ENCODE results near the gene RTCA.
"Not testable (repeated sequence)": the region's sequence is repeated elsewhere in the genome, so short reads cannot be mapped to it uniquely, and the experiment has no call there.

RTCA gene

DNA sequence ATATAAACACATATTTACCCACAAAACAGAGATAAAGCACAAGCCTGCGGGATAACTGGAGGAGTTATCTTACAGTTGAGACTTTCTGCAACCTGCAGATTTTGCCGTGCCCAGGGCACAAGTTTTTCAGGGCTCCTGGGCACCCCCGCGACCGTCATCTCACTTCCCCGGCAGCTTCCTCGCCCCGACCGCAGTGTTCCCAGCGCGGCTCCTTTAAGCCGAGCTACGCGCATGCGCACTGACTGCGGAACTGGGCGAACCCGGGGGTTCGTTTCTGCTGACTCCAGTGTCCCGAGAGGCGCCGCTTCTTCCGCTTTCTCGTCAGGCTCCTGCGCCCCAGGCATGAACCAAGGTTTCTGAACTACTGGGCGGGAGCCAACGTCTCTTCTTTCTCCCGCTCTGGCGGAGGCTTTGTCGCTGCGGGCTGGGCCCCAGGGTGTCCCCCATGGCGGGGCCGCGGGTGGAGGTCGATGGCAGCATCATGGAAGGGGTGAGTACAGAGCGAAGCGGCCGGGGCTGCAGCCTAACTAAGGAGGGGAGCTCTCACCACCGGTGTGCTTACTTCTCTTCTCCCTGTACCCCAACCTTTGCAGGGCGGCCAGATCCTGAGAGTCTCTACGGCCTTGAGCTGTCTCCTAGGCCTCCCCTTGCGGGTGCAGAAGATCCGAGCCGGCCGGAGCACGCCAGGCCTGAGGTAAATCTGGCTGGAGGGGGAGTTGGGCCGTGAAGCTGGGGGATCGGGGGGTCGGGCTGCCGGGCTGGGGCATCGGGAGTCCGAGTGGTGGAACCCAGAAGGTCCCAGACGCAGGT, at the start of gene RTCA:
Gene RTCA (plus strand): TSS at position 286 of the 810 bp plus-strand sequence. CDS start 160 bp downstream, at position 446.
- peak; percentile 96 for DNase-seq

DNA sequence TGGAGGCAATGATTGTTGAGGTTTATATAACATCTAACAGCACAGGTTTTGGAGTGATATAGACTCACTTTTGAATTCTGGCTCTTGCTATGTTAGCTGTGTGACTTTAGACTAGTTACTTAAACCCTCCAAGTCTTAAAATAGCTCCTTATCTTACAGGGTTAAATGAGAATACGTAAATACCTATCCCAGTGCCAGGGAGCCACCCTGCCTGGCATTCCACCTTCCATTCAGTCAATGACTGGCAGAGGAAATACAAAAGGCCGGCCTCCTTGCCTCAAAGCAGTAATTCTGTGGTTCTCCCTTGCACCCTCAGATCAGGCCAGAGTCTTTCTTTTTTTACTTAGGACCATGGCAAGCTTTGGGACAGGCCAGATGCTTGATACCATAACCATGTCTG, 48.2 kb upstream of the RTCA start:
- no peak for DNase-seq

DNA sequence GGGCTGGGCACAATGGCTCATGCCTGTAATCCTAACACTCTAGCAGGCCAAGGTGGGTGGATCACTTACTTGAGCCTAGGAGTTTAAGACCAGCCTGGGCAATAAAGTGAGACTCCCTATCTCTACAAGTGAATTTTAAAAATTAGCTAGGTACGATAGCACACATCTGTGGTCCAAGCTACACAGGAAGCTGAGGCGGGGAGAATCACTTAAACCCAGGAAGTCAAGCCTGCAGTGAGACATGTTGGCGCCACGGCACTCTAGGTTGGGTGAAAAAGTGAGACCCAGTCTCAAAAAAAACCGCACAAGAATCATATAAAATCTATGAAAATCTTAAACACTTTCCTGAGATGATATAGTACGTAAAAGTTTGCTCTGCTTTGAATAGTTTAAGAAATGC, 46.6 kb upstream of the RTCA start:
- DNase-seq, result no peak

DNA sequence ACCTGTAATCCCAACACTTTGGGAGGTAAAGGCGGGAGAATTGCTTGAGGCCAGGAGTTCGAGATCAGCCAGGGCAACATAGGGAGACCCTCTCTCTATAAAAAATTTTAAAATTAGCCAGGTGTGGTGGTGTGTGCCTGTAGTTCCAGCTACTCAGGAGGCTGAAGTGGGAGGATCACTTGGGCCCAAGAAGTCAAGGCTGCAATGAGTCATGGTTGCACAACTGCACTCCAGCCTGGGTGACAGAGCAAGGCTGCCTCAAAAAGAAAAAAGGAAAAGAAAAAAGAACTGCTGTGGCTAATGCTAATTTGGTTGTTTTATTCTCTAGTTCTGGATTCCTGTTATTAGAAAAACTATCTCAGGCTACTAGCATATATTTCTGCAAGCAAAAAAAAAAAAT, 46.1 kb upstream of the RTCA start:
- DNase-seq, result no peak

DNA sequence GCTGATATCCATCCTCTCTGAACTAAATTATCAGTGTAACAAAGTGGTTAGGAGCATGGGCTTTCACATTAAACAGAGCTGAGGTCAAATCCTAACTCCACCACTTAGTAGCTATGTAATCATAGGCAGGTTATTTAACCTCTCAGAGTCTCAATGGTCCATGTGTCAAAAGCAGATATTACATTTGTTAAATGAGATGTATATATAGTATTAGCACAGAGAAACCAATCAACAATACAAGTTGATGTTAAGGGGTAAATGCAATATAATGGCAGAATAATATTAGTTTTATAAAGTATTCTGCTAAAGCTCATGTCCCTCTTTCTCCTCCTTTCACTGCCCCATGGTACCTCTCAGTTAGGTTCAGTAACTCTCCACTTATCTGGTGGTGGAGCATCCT, 43.6 kb upstream of the RTCA start:
- no peak for DNase-seq

DNA sequence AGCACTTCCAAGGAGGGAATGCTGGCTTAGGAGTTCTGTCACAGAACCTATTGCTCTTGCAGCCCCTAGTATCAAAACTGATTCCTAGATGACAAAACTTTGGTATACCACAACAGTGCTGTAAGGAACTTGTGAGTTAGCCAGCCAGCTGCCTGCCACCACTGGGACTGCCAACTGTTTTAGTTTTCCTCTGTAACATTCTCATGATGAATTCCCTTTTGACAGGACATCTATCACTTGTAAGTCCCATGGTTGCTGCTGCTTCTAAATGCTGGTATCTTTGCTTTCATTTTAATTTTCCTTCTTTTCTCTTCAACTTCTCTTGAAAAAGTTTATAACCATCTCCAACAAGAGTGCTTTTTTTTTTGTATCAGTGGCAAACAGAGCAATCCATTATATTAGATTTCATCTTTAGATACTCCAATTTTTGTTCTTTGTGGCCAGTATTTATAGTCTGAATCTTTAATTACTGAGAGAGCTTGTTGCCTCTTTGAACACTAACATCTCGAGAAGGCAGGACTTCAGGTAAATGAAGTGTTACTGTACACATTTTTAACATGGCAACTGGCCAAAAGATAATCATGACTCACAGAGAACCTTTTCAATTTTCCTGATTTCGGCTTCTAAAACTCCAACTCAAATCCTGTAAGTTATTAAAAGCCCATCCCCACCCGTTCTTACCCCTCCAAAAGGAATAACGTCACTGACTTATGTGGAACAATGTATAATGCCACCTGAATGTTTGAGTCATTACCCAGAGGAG, 36.2 kb upstream of the RTCA start:
- DNase-seq, result no peak

DNA sequence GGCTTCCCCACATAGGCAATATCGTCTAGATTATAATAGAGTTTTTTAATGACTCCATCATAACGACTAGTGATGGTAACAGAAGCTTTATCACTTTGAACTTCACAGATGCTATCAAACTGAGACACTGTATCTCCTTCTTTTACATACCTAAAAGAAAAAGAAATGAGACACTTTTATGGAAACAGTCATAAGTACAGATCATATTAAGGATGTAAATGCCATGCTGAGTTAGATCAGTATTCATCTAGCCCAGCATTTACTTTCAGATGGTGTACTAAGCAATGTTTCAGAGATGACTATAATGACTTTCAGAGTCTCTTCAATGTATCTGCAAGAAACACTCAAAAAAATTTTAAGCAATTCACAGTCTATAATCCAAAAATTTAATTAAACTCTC, 35.3 kb upstream of the RTCA start:
- no peak for DNase-seq

DNA sequence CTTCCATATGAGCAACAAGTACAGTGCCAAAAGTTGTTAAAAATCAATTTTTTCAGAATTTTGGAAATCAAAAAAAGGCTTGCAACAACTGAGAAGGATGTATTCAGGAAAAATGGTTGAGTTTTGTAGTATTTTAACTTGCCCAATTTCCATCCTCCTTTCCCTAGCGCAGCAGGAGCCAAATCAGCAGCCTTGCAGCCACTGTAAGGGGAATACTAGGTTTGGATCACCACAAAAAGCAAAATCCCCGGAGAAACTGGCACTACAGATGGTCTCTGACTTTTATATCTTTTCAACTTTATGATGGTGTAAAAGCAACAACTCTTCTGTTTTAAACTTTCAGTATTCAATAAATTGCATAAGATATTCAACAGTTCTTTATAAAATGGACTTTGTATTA, 34.3 kb upstream of the RTCA start:
- no peak for DNase-seq

DNA sequence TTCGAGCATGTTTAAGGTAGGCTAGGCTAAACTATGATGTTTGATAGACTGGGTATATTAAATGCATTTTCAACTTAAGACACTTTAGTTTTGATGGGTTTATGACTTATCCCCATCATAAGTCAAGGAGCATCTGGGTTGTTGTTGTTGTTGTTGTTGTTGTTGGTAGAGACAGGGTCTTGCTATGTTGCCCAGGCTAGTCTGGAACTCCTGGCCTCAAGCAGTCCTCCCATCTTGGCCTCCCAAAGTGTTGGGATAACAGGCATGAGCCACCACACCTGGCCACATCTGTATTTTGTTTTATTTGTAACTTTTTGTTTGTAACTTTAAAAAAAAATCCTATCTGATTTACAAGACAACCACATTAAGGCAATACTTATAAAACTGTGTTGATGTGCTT, 33.9 kb upstream of the RTCA start:
- DNase-seq, result no peak

DNA sequence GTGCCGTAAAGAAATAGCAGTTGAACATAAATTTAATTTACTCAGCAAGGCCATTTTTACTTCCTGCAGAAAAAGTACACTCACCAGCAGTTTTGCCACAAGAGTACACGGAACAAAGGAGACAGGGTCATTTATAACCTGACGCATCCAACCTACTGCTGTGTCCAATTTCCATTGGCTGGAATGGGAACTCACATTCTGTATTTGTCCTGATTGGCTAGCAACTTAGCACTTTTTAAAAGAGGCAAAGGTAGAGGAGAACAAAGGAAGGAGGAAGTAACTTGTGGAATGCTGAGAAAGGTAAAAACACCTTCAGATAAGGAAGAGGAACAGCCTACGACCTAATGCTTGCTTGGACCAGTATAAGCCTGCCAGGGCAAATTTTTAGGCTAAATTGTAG, 32.5 kb upstream of the RTCA start:
- DNase-seq, result not testable (repeated sequence)

DNA sequence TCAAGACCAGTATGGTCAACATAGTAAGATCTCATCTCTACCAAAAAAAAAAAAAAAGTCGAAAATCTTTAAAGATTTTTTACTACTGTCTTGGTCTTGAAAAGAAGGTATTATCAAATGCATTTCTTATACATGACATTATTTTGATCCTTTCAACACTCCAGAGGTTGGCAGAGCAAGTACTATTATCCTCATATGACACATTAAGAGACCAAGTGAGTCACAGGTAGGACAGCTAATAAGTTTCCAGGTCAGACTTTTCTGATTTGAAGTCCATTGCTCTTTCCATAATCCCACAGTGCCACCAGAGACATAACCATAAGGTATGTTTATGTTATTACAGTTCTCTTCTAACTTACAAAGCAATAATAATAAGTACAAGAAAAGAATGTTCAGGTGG, 31.6 kb upstream of the RTCA start:
- no peak for DNase-seq

DNA sequence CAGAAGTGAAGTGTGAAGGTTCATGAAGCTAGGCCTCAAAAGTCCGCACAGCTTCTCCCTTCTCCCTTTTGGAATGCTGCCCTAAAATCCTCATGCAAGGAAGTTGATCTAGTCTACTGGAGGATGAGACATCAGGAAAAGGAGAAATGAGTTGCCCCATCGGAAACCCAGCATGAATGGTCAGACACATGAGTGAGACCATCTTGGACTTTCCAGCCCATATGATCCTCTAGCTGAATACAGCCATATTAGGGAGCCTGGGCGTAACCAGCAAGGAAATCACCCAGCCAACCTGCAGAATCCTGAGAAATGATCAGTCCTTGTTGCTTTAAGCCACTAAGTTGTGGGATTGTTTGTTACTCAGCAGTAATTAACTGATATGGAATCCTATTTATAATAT, 28.9 kb upstream of the RTCA start:
- no peak for DNase-seq

DNA sequence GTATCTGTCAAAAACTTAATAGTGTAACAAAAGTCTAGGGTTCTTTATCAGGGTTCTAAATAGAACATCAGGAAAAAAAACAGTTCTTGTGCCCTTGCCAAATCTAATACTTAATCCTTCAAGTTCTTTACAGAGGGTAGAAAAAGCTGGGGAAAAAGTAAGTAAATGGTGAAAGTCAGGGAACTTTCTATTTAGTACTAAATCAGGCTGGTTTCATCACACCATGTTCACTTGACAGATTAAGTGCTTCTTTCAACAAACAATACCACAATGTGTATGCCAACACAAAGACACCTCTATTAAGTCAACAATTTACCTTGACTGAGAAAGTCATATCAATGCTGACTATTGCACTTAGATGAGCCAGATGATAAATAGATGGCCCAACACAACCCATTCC, 26.1 kb upstream of the RTCA start:
- DNase-seq, result no peak

DNA sequence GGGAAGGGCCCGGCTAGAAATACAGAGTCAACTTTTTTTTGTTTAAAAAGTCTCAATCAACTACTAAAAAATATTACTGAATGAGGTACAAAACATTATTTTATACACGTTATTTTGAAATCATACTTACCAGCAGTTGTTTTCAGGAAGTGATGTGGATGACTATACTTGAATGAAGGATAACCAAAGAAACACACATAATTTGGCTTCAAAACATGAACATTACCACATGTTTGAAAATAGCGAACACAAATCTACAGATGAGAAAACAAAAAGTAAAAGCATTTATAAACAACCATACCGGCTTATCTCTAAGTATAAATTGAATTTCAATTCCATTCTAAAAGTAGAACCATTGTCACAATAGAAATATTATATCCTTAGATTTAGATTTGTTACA, 25.4 kb upstream of the RTCA start:
- DNase-seq, result no peak

DNA sequence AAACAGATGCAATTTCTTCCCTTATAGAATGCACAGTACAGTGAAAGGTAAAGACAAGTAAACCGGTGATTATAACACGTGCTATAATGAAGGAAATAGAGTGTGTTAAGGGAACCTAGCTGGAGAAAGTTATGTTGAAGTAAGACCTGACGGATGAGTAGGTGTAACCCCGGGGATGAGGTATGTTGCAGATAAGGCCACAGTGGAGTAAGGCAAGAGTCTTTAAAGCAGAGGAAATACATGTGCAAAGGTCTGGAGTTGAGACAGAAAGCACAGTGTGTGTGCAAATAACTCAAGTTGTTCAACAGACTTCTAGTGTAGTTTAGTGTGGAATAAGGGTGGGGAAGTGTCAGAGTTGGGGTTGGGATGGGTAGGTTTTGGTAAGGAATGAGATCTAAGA, 19.3 kb upstream of the RTCA start:
- DNase-seq, result no peak

DNA sequence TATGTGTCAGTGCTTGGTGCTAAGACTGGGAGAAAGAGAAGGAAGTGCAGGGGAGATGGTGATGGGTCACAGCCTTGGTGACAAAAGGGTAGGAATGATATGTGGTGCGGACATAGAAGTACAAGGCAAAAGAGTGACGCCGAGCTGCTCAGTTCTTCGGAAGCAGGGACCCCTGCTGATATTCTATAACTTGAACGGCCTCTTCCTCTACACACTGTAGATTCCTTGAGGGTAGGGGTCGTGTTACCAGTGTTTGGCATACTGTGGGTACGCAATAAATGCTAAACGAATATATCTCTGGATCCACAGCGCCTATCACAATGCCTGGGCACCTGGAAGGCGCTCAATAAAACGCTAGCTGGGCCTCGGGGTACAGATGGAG, 16.9 kb upstream of the RTCA start:
- DNase-seq, result no peak

DNA sequence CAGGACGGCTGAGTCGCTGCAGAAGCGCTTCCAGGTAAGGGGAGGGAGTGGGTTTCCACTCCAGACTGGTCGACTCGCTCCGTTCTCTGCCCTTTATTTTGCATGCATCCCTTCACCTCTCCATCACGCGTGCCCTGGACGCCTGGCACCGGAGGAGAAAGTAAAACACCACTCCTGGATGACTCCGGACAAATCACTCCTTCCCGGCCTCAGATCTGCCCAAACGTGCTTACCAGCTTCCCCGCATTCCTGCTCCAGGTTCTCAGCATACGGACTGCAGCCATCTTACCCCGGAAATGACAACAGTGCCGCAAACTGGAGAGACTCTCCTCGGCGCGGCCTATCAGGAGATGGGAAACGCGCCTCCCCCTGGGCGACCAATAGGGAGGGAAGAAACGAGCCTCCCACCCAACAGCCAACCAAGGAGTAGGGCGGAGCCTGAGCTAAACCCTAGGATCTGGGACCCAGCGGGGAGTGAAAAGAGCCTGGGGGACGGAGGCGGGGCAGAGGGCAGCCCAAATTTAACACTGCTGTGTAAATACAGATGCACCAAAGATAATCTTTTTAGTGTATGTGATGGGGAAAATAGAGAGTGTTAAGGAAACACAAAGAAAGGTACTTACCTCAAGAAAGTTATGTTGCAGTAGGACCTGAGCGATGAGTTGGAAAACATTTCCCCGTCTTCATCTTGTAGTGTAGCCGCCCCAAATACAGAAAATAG, 16.3 kb upstream of the RTCA start, which contains the start of gene DBT:
Gene DBT (minus strand): TSS at position 298 of the 721 bp plus-strand sequence. CDS start 14 bp downstream, at position 284.
- DNase-seq, result peak; percentile 92

DNA sequence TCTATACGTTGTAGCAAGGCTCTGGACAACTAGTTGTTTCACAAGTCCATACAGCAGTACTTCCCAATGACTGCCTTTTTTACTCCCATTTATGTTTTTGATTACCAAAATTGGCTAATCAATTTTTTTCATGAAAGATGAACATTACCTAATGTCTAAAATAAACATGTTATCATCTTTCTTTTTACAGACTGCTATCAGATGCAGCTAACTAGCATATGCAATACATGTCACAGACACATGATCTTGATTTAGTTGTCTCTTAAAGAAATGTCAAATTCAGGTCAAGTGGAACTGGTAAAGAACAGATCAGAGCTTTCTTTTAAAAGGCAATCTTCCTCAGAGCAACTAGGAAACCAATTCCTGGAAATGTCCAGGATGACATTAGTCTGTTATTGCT, 15.8 kb upstream of the RTCA start:
- no peak for DNase-seq

DNA sequence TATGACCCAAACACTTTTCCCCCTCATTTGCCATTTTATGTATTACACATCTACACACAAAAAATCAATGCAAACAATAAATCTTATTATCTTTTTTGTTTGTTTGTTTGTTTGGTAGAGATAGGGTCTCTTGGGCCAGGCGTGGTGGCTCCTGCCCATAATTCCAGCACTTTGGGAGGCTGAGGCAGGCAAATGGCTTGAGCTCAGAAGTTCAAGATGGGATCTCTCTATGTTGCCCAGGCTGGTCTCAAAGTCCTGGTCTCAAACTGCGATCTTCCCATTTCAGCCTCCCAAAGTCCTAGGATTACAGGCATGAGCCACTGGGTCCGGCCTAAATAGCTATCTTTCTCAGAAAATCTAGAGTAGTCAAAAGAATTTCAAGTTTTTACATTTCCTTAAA, 15.2 kb upstream of the RTCA start:
- no peak for DNase-seq

DNA sequence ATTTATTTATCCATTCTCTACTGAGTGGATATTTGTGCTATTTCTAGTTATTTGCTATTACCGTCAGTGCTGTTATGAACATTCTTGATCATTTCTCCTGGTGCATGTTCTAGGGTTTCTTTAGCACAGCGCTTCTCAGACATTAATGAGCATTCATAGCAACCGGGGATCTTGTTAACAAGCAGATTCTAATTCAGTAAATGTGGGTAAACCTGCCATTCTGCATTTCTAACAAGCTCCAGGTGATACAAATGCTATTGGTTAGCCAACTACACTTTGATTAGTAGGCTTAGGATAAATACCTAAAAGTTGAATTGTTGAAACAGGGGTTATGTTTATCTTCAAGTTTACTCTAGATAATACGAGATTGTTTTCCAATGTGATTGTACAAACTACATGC, 13.1 kb upstream of the RTCA start:
- no peak for DNase-seq

DNA sequence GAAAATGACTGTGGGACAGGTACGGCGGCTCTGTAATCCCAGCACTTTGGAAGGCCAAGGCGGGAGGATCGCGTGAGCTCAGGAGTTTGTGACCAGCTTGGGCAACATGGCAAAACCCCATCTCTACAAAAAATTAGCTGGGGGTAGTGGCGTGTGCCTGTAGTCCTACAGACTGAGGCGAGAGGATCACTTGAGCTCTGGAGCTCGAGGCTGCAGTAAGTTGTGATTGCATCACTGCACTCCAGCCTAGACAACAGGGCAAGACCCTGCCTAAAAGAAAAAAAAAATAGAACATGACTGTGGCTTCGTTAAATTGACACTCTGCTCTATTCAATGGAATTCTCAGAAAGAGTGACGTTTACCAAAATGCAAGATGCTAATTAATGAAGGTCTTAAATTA, 12.5 kb upstream of the RTCA start:
- DNase-seq, result no peak

DNA sequence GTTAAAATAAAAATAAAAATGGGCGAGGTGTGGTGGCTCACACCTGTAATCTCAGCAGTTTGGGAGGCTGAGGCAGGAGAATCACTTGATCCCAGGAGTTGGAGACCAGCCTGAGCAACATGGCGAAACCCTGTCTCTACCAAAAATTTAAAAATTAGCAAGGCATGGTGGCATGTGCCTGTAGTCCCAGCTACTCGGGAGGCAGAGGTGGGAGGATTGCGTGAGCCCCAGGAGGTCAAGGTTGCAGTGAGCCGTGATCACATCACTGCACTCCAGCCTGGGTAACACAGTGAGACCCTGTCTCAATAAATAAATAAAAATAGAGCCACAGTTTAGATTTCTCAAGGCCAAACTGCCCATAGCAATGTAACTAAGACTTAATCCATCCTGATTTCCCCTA, 9.7 kb upstream of the RTCA start:
- not testable (repeated sequence) for DNase-seq

DNA sequence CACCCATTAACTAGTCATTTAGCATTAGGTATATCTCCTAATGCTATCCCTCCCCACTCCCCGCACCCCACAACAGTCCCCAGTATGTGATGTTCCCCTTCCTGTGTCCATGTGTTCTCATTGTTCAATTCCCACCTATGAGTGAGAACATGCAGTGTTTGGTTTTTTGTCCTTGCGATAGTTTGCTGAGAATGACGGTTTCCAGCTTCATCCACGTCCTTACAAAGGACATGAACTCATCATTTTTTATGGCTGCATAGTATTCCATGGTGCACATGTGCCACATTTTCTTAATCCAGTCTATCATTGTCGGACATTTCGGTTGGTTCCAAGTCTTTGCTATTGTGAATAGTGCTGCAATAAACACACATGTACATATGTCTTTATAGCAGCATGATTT, 7.6 kb upstream of the RTCA start:
- DNase-seq, result not testable (repeated sequence)

DNA sequence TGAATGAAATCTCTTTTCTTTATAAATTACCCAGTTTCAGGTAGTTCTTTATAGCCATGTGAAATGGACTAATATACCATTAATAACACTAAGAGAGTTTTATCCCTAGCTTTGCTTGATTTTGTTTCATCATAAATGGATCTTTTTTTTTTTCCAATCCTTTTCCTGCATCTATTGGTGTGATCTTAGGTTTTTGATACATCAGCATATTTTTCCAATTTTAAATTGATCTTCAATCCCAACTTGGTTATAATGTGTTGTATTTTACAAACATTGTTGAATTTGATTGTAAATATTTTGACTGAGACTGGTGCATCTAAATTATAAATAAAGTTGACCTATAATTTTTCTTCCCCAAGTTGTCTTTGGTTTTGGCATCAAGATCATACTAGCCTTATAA, 4.3 kb upstream of the RTCA start:
- no peak for DNase-seq

Data from activated CD8-positive, alpha-beta memory T cell treated with anti-CD3 and anti-CD28 coated beads for 24 hours (primary cell).